Activated CD4-positive, alpha-beta T cell treated with anti-CD3 and anti-CD28 coated beads for 48 hours (primary cell): ENCODE data around the gene KCNK18.
"Not testable (repeated sequence)": the region's sequence is repeated elsewhere in the genome, so short reads cannot be mapped to it uniquely, and the experiment has no call there.

ENCODE experiments used
- DNase-seq: peaks from one replicate; pipeline ENCODE4 v3.0.0-alpha.2; 2020

Gene KCNK18

GRCh38 chr10:117222976-117223692 is 25.8 kb downstream of the KCNK18 start:
- no peak for DNase-seq

- no peak for DNase-seq
These were observed 26.6 kb downstream of the KCNK18 start for GRCh38 chr10:117223693-117224430.

GRCh38 chr10:117224881-117225280 is 27.6 kb downstream of the KCNK18 start:
- no peak for DNase-seq

- peak; percentile 14 for DNase-seq
These were observed 29.6 kb downstream of the KCNK18 start for GRCh38 chr10:117226813-117227451.

GRCh38 chr10:117228210-117228609 is 30.9 kb downstream of the KCNK18 start:
- DNase-seq = no peak

GRCh38 chr10:117230107-117230506 is 32.8 kb downstream of the KCNK18 start:
- DNase-seq = not testable (repeated sequence)

- DNase-seq = no peak
These were observed 40.2 kb downstream of the KCNK18 start for GRCh38 chr10:117237401-117237991.

- no peak for DNase-seq
These were observed 41.8 kb downstream of the KCNK18 start for GRCh38 chr10:117239051-117239450.

- no peak for DNase-seq
These were observed 42.7 kb downstream of the KCNK18 start for GRCh38 chr10:117239721-117240620.

GRCh38 chr10:117240621-117241529 is 43.6 kb downstream of the KCNK18 start, which contains the start of gene SLC18A2:
Gene SLC18A2, plus strand, starts transcription at chr10:117241114. Its CDS starts 580 bp downstream, at chr10:117241694.
- no peak for DNase-seq

- DNase-seq = no peak
These were observed 44.5 kb downstream of the KCNK18 start for GRCh38 chr10:117241541-117242462.

- no peak for DNase-seq
These were observed 45.2 kb downstream of the KCNK18 start for GRCh38 chr10:117242463-117242832.

- no peak for DNase-seq
These were observed 49.8 kb downstream of the KCNK18 start for GRCh38 chr10:117246997-117247671.

- DNase-seq = no peak
These were observed 51.6 kb downstream of the KCNK18 start for GRCh38 chr10:117248750-117249465.

- DNase-seq = no peak
These were observed 52.3 kb downstream of the KCNK18 start for GRCh38 chr10:117249493-117250093.

GRCh38 chr10:117250411-117250810 is 53.1 kb downstream of the KCNK18 start:
- DNase-seq = no peak

- DNase-seq = no peak
These were observed 56.6 kb downstream of the KCNK18 start for GRCh38 chr10:117253908-117254307.

GRCh38 chr10:117254338-117254737 is 57.0 kb downstream of the KCNK18 start:
- DNase-seq = no peak
